NCI-H187 treated with DMSO at 0.1 percent for 48 hours (cell line): ENCODE results near the gene MIGA2.

Experiments used
- DNase-seq: peaks from one replicate; lab custom pipeline; 2025; lab: John Stamatoyannopoulos, UW

The MIGA2 gene

GRCh38 chr9:129037767-129038098 lies 1.3 kb downstream of the MIGA2 start:
- DNase-seq = no peak

GRCh38 chr9:129038109-129038852 lies 1.9 kb downstream of the MIGA2 start:
- DNase-seq = no peak

- no peak for DNase-seq
These were observed 3.8 kb downstream of the MIGA2 start for GRCh38 chr9:129040113-129040643.

- DNase-seq = no peak
These were observed 5.6 kb downstream of the MIGA2 start for GRCh38 chr9:129042016-129042415.

- DNase-seq = no peak
These were observed 16.2 kb downstream of the MIGA2 start for GRCh38 chr9:129052592-129052991.

- DNase-seq = no peak
These were observed 16.6 kb downstream of the MIGA2 start for GRCh38 chr9:129053020-129053419.

- DNase-seq = no peak
These were observed 17.9 kb downstream of the MIGA2 start for GRCh38 chr9:129054163-129054851.

- no peak for DNase-seq
These were observed 22.8 kb downstream of the MIGA2 start for GRCh38 chr9:129058965-129059795.

- DNase-seq = no peak
These were observed 23.7 kb downstream of the MIGA2 start for GRCh38 chr9:129059796-129060785.

GRCh38 chr9:129060991-129061390 lies 24.6 kb downstream of the MIGA2 start:
- no peak for DNase-seq

GRCh38 chr9:129063061-129063460 lies 26.6 kb downstream of the MIGA2 start:
- no peak for DNase-seq

- no peak for DNase-seq
These were observed 28.1 kb downstream of the MIGA2 start for GRCh38 chr9:129064499-129064908.

- DNase-seq = no peak
These were observed 31.7 kb downstream of the MIGA2 start for GRCh38 chr9:129068110-129068509.

- DNase-seq = no peak
These were observed 32.8 kb downstream of the MIGA2 start for GRCh38 chr9:129068990-129069861.

- no peak for DNase-seq
These were observed 33.6 kb downstream of the MIGA2 start for GRCh38 chr9:129069862-129070641.

GRCh38 chr9:129070696-129071525 lies 34.5 kb downstream of the MIGA2 start:
- no peak for DNase-seq

GRCh38 chr9:129071526-129072126 lies 35.2 kb downstream of the MIGA2 start:
- DNase-seq = no peak

GRCh38 chr9:129072171-129072570 lies 35.7 kb downstream of the MIGA2 start:
- DNase-seq = no peak
